ENCODE results near the gene LRFN2. TPM values are rescaled to one million over a fixed set of nuclear protein-coding genes. Genes with fewer than 3 reads are reported as not detected.

The LRFN2 gene
- total RNA-seq, 1 donor from 2014 or later: not detected

GRCh38 chr6:40391086-40391485, 196.1 kb downstream of the LRFN2 start:
- no peaks in the 10 kb centered on the region for H3K9me3 Mint-ChIP-seq
- peaks cover 4% of the 10 kb centered on the region for H3K27me3 Mint-ChIP-seq
- intact Hi-C loops (cut with micrococcal nuclease): no loop called here
- H3K4me3 Mint-ChIP-seq: no peak overlapping the region
- POLR2A ChIA-PET: no interaction called here
- DNase-seq (no peak), ATAC-seq (ENCODE audit: low read depth) (no peak)
- TF ChIP-seq CTCF (IDR thresholded peaks at IDR 0.05): no peak
- no peak overlapping the region for H3K27ac Mint-ChIP-seq
- CTCF ChIA-PET: no interaction called here
- no peaks in the 10 kb centered on the region for H3K4me1 Mint-ChIP-seq
- H3K36me3 Mint-ChIP-seq (ENCODE audit: low read depth): no peaks in the 10 kb centered on the region

- POLR2A ChIA-PET: no interaction called here
- TF ChIP-seq CTCF (IDR thresholded peaks at IDR 0.05): no peak
- H3K36me3 Mint-ChIP-seq (ENCODE audit: low read depth): no peaks in the 10 kb centered on the region
- ATAC-seq (ENCODE audit: low read depth): no peak
- CTCF ChIA-PET: no interaction called here
- H3K4me3 Mint-ChIP-seq: no peak overlapping the region
- no peaks in the 10 kb centered on the region for H3K9me3 Mint-ChIP-seq
- no peaks in the 10 kb centered on the region for H3K4me1 Mint-ChIP-seq
- peaks cover 4% of the 10 kb centered on the region for H3K27me3 Mint-ChIP-seq
- intact Hi-C loops (cut with micrococcal nuclease): no loop called here
- no peak for DNase-seq
- no peak overlapping the region for H3K27ac Mint-ChIP-seq
Observed at GRCh38 chr6:40390144-40390800, 196.9 kb downstream of the LRFN2 start.

- Mint-ChIP-seq H3K27ac (no peak overlapping the region), H3K4me1 (no peaks in the 10 kb centered on the region), H3K27me3 (peaks cover 5% of the 10 kb centered on the region), H3K4me3 (no peak overlapping the region), H3K36me3 (ENCODE audit: low read depth) (no peaks in the 10 kb centered on the region), H3K9me3 (no peaks in the 10 kb centered on the region)
- POLR2A ChIA-PET: no interaction called here
- CTCF ChIA-PET: no interaction called here
- no peak for DNase-seq
- intact Hi-C loops (cut with micrococcal nuclease): no loop called here
- TF ChIP-seq CTCF (IDR thresholded peaks at IDR 0.05): no peak
- no peak for ATAC-seq (ENCODE audit: low read depth)
Observed at GRCh38 chr6:40389254-40389653, 197.9 kb downstream of the LRFN2 start.

- Mint-ChIP-seq H3K27me3 (peaks cover 5% of the 10 kb centered on the region), H3K27ac (no peak overlapping the region), H3K9me3 (no peaks in the 10 kb centered on the region), H3K36me3 (ENCODE audit: low read depth) (no peaks in the 10 kb centered on the region), H3K4me1 (no peaks in the 10 kb centered on the region), H3K4me3 (no peak overlapping the region)
- intact Hi-C loops (cut with micrococcal nuclease): no loop called here
- no peak for DNase-seq
- ChIA-PET POLR2A (no interaction called here), CTCF (no interaction called here)
- no peak for TF ChIP-seq CTCF (IDR thresholded peaks at IDR 0.05)
- ATAC-seq (ENCODE audit: low read depth): no peak
Observed at GRCh38 chr6:40387871-40388264, 199.3 kb downstream of the LRFN2 start.

GRCh38 chr6:40387127-40387870, 199.9 kb downstream of the LRFN2 start:
- Mint-ChIP-seq H3K27ac (no peak overlapping the region), H3K27me3 (peaks cover 5% of the 10 kb centered on the region), H3K4me1 (no peaks in the 10 kb centered on the region), H3K36me3 (ENCODE audit: low read depth) (no peaks in the 10 kb centered on the region), H3K4me3 (no peak overlapping the region), H3K9me3 (no peaks in the 10 kb centered on the region)
- intact Hi-C loops (cut with micrococcal nuclease): no loop called here
- CTCF ChIA-PET: no interaction called here
- POLR2A ChIA-PET: no interaction called here
- TF ChIP-seq CTCF (IDR thresholded peaks at IDR 0.05): no peak
- no peak for ATAC-seq (ENCODE audit: low read depth)
- no peak for DNase-seq

Data from activated B cell treated with CpG ODN at 0.5 μM for 24 hours (primary cell).